Measurements from ENCODE around the gene COA1. TPM values are rescaled to one million over a fixed set of nuclear protein-coding genes. Genes with fewer than 3 reads are reported as not detected.
A peak's percentile ranks its signal among the peaks of the same experiment; 100 is the strongest.

Gene COA1
- total RNA-seq, 6 donors from 2014 or later, result 37.5 to 65.9 (median 44.9) TPM

GRCh38 chr7:43640679-43641078, 88.6 kb downstream of the COA1 start:
- 96 to 100% methylated on average over 3 of the region's 3 CpGs for WGBS, 2 donors
- no peaks in the 10 kb centered on the region for H3K9me3 ChIP-seq
- H3K36me3 ChIP-seq, result peaks cover 0 to 49% (median 12%) of the 10 kb centered on the region in 4 donors
- DNase-seq (no peak), ATAC-seq (ENCODE audit: low FRiP score in 2 of 2) (no peak)
- peaks cover 22 to 45% (median 34%) of the 10 kb centered on the region in 4 donors for H3K4me1 ChIP-seq
- H3K4me3 ChIP-seq, result no peak overlapping the region
- TF ChIP-seq POLR2AphosphoS5 (IDR thresholded peaks at IDR 0.05) (no peak), POLR2A (IDR thresholded peaks at IDR 0.05) (no peak), EP300 (IDR thresholded peaks at IDR 0.05) (no peak)
- TF ChIP-seq, protein P1, sequence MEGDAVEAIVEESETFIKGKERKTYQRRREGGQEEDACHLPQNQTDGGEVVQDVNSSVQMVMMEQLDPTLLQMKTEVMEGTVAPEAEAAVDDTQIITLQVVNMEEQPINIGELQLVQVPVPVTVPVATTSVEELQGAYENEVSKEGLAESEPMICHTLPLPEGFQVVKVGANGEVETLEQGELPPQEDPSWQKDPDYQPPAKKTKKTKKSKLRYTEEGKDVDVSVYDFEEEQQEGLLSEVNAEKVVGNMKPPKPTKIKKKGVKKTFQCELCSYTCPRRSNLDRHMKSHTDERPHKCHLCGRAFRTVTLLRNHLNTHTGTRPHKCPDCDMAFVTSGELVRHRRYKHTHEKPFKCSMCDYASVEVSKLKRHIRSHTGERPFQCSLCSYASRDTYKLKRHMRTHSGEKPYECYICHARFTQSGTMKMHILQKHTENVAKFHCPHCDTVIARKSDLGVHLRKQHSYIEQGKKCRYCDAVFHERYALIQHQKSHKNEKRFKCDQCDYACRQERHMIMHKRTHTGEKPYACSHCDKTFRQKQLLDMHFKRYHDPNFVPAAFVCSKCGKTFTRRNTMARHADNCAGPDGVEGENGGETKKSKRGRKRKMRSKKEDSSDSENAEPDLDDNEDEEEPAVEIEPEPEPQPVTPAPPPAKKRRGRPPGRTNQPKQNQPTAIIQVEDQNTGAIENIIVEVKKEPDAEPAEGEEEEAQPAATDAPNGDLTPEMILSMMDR (IDR thresholded peaks at IDR 0.05), result no peak
- H3K27me3 ChIP-seq, result no peaks in the 10 kb centered on the region
- H3K27ac ChIP-seq, result peak overlapping the region; percentile 9 to 65 (median 48)

- H3K36me3 ChIP-seq, result peaks cover 0 to 53% (median 12%) of the 10 kb centered on the region in 4 donors
- H3K27ac ChIP-seq, result peak overlapping the region; percentile 40 to 65 (median 49)
- H3K9me3 ChIP-seq, result no peaks in the 10 kb centered on the region
- peak in 1 of 2 donors; percentile 64 for DNase-seq
- H3K4me3 ChIP-seq, result no peak overlapping the region
- TF ChIP-seq EP300 (IDR thresholded peaks at IDR 0.05) (no peak), POLR2A (IDR thresholded peaks at IDR 0.05) (no peak), POLR2AphosphoS5 (IDR thresholded peaks at IDR 0.05) (peak; percentile 43 to 68)
- TF ChIP-seq, protein P1 (IDR thresholded peaks at IDR 0.05), result no peak
- 45 to 51% methylated on average over 6 of the region's 6 CpGs for WGBS, 2 donors
- no peaks in the 10 kb centered on the region for H3K27me3 ChIP-seq
- peak; percentile 80 for ATAC-seq (ENCODE audit: low FRiP score in 2 of 2)
- peaks cover 16 to 50% (median 33%) of the 10 kb centered on the region in 4 donors for H3K4me1 ChIP-seq
Observed at GRCh38 chr7:43639858-43640491, 89.3 kb downstream of the COA1 start.

DNA sequence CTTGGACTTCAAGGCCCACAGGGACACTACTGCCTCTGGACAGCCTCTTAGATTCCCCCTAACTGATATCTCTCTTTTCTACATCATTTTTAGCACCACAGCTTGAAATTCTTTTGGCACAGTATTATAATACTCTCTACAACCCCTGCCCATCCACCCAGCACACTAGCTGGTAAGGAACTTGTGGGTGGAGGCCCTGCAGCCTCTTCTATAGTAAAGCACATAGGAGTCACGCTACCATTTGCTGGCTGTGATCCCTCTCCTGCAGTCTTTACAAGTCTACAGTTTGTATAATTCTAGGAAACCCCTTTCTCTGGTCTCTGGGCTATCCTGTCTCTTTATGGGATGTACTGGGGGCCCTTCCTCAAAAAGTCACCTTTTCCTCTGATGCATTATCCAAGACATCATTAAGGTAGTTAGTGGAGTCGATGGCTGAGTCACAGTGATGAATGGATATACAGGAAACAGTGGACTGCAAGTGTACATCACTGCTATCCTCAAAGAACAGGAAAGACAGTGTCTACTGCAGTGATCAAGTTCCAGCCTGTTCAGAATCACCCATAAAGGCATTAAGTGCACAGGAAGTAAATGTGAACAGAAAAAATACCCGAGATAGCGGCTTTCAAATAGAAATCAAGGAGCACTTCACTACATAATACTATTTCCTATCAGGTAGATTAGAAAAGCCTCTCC, 92.1 kb downstream of the COA1 start:
- ATAC-seq (ENCODE audit: low FRiP score in 2 of 2) (no peak), DNase-seq (no peak)
- Histone ChIP-seq H3K4me3 (no peak overlapping the region), H3K9me3 (no peaks in the 10 kb centered on the region), H3K27me3 (no peaks in the 10 kb centered on the region), H3K4me1 (peaks cover 16 to 50% (median 33%) of the 10 kb centered on the region in 4 donors), H3K27ac (peak overlapping the region; percentile 13 to 54 (median 48)), H3K36me3 (peaks cover 0 to 60% (median 14%) of the 10 kb centered on the region in 4 donors)
- WGBS, 2 donors, result 39 to 45% methylated on average over 4 of the region's 4 CpGs
- no peak for TF ChIP-seq EP300 (IDR thresholded peaks at IDR 0.05)
- TF ChIP-seq POLR2A (IDR thresholded peaks at IDR 0.05), result no peak
- TF ChIP-seq POLR2AphosphoS5 (IDR thresholded peaks at IDR 0.05), result no peak
- TF ChIP-seq, protein P1 (IDR thresholded peaks at IDR 0.05), result no peak

DNA sequence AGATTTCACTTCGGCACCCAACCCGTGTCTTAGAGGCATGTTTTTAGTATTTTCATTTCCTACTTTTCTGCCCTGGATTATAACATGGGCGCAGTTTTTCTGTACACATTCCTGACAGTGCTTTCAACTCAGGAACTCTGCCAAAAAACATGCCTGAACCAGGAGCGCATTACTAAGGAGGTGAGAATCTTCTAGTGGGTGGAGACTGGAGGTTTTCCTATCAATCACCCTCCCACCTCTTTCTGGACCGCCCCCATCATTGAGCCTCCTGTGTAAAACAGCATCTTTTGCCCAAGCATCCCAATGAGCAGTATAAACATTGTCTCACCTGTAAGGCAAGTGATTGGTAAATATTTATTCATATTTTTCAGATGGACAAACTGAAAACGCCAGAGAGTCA, 93.2 kb downstream of the COA1 start:
- Histone ChIP-seq H3K27ac (peak overlapping the region; percentile 19 to 59 (median 33)), H3K9me3 (no peaks in the 10 kb centered on the region), H3K4me1 (peaks cover 16 to 50% (median 33%) of the 10 kb centered on the region in 4 donors), H3K36me3 (peaks cover 0 to 62% (median 17%) of the 10 kb centered on the region in 4 donors), H3K27me3 (no peaks in the 10 kb centered on the region), H3K4me3 (no peak overlapping the region)
- TF ChIP-seq EP300 (IDR thresholded peaks at IDR 0.05), result peak in 1 of 4 donors; percentile 70
- TF ChIP-seq POLR2AphosphoS5 (IDR thresholded peaks at IDR 0.05), result peak in 1 of 2 donors; percentile 32
- no peak for TF ChIP-seq POLR2A (IDR thresholded peaks at IDR 0.05)
- TF ChIP-seq, protein P1 (IDR thresholded peaks at IDR 0.05), result no peak
- DNase-seq, result peak in 1 of 2 donors; percentile 72
- 73 to 74% methylated on average over 6 of the region's 6 CpGs for WGBS, 2 donors
- ATAC-seq (ENCODE audit: low FRiP score in 2 of 2), result peak; percentile 44 to 94

All from upper lobe of left lung (tissue), 6 donors.